OCI-LY7 (cell line): ENCODE results near the gene RAPGEF2. TPM values are rescaled to one million over a fixed set of nuclear protein-coding genes. Genes with fewer than 3 reads are reported as not detected.

Experiments used
- BruUV-seq: library from RNA; stranded (reverse); fragments of 400-500 nt; replicated peaks from 2 replicates; lab custom pipeline; 2021; lab: Mats Ljungman, UMichigan
- CTCF ChIA-PET: fragments of 300-600 bp; sonication (Branson Sonifier 250); formaldehyde crosslinking; loops from one replicate; lab custom pipeline; 2022; ENCODE audit warnings: antibody characterized with exemption; ENCODE audit not compliant: unreplicated experiment; lab: Charles Lee
- POLR2A ChIA-PET: fragments of 300-600 bp; sonication (Branson Sonifier 250); formaldehyde crosslinking; loops from one replicate; lab custom pipeline; 2022; ENCODE audit warnings: antibody characterized with exemption; lab: Charles Lee
- DNase-seq: peaks from one replicate; pipeline ENCODE4 v3.0.0-alpha.2; 2015; ENCODE audit warnings: low spot score
- H2AFZ ChIP-seq: fragments of 200-600 bp; sonication (generic), shearing (Covaris generic); 2 replicates; pipeline ENCODE4 v1.6.1; 2014; ENCODE audit warnings: mild to moderate bottlenecking, antibody characterized with exemption, low read length, moderate library complexity
- H3K27ac ChIP-seq: fragments of 200-600 bp; sonication (generic); 2 replicates; pipeline ENCODE4 v1.5.1; 2014; ENCODE audit warnings: mixed run types, low read depth, mild to moderate bottlenecking, moderate library complexity, low read length, inconsistent platforms; ENCODE audit not compliant: poor library complexity, severe bottlenecking
- H3K36me3 ChIP-seq: fragments of 200-600 bp; sonication (generic); 2 replicates; pipeline ENCODE4 v1.6.1; 2014; ENCODE audit warnings: mild to moderate bottlenecking, antibody characterized with exemption, low read length, moderate library complexity, mixed read lengths; ENCODE audit not compliant: insufficient read depth
- H3K4me1 ChIP-seq: fragments of 200-600 bp; sonication (generic); 2 replicates; pipeline ENCODE4 v1.5.1; 2014; ENCODE audit warnings: mild to moderate bottlenecking, low read length; ENCODE audit not compliant: insufficient read depth, poor library complexity, severe bottlenecking
- H3K4me2 ChIP-seq: fragments of 200-600 bp; sonication (generic); 2 replicates; pipeline ENCODE4 v1.6.1; 2014; ENCODE audit warnings: mild to moderate bottlenecking, low read length
- H3K4me3 ChIP-seq: fragments of 200-600 bp; sonication (generic); 2 replicates; pipeline ENCODE4 v1.5.1; 2014; ENCODE audit warnings: mild to moderate bottlenecking, low read depth, low read length; ENCODE audit not compliant: poor library complexity, severe bottlenecking
- H3K79me2 ChIP-seq: fragments of 200-600 bp; sonication (generic); 2 replicates; pipeline ENCODE4 v1.6.1; 2016; ENCODE audit warnings: low read depth, mild to moderate bottlenecking, low read length, moderate library complexity, mixed read lengths; ENCODE audit not compliant: insufficient read depth
- H3K9me2 ChIP-seq: fragments of 200-600 bp; sonication (generic); 2 replicates; pipeline ENCODE4 v1.6.1; 2016; ENCODE audit warnings: mild to moderate bottlenecking, low read length, mixed read lengths; ENCODE audit not compliant: insufficient read depth
- H3K9me3 ChIP-seq: fragments of 200-600 bp; sonication (generic); 2 replicates; pipeline ENCODE4 v1.6.1; 2014; ENCODE audit warnings: mild to moderate bottlenecking, mixed run types, low read length, mixed read lengths
- H4K20me1 ChIP-seq: fragments of 200-600 bp; sonication (generic); 2 replicates; pipeline ENCODE4 v1.6.1; 2014; ENCODE audit warnings: mild to moderate bottlenecking, antibody characterized with exemption, low read length, moderate library complexity, mixed read lengths; ENCODE audit not compliant: insufficient read depth
- EZH2phosphoT487 ChIP-seq: fragments of 200-600 bp; sonication (generic); IDR thresholded peaks from 2 replicates; pipeline ENCODE4 v1.6.1; 2018; ENCODE audit warnings: low read depth, borderline replicate concordance, mild to moderate bottlenecking, mixed run types, antibody characterized with exemption, low read length, moderate library complexity, mixed read lengths
- intact Hi-C: fragments of 100-400 bp; cut with micrococcal nuclease; formaldehyde crosslinking; loops from one replicate; pipeline ENCODE4 v1.10.0; 2022; ENCODE audit not compliant: unreplicated experiment
- total RNA-seq, 2 experiments: library from RNA; depleted of rRNA in 1 of 2; stranded (reverse); fragments of >200 nt in 1 of 2; shearing (Covaris generic) in 1 of 2; gene quantifications; 2 replicates each; pipeline ENCODE4 v1.2.3, GENCODE V29; 2014 to 2022
- TF ChIP-seq, protein P1 (sequence below): fragments of 200-600 bp; sonication (generic); conservative IDR thresholded peaks from 2 replicates; pipeline ENCODE4 v1.5.1; 2014; ENCODE audit warnings: mild to moderate bottlenecking, antibody characterized with exemption, low read length, moderate library complexity, mixed read lengths

The RAPGEF2 gene
- total RNA-seq, 2 experiments from 2014 or later, result 4.6 to 6.5 TPM

GRCh38 chr4:159204566-159204965 is 101.7 kb downstream of the RAPGEF2 start:
- H3K4me3 ChIP-seq, result no peak overlapping the region
- ChIA-PET CTCF (no interaction called here), POLR2A (interaction anchor here (0.6 kb wide), 1 partner anchor 569 kb away, joined by 3 read pairs; no protein-coding TSS in a partner anchor)
- intact Hi-C loops, result loop anchor here (5.0 to 10.0 kb wide), 2 partner anchors 472 to 940 kb away; no protein-coding TSS in a partner anchor
- no peak overlapping the region for H3K27ac ChIP-seq
- no peaks in the 10 kb centered on the region for H3K9me2 ChIP-seq
- no TSS peak for BruUV-seq
- H3K4me2 ChIP-seq, result no peak overlapping the region
- no peak overlapping the region for H2AFZ ChIP-seq
- no peaks in the 10 kb centered on the region for H4K20me1 ChIP-seq
- no peak for DNase-seq
- no peaks in the 10 kb centered on the region for H3K9me3 ChIP-seq
- no peaks in the 10 kb centered on the region for H3K36me3 ChIP-seq
- TF ChIP-seq EZH2phosphoT487, result no peak
- TF ChIP-seq, protein P1, sequence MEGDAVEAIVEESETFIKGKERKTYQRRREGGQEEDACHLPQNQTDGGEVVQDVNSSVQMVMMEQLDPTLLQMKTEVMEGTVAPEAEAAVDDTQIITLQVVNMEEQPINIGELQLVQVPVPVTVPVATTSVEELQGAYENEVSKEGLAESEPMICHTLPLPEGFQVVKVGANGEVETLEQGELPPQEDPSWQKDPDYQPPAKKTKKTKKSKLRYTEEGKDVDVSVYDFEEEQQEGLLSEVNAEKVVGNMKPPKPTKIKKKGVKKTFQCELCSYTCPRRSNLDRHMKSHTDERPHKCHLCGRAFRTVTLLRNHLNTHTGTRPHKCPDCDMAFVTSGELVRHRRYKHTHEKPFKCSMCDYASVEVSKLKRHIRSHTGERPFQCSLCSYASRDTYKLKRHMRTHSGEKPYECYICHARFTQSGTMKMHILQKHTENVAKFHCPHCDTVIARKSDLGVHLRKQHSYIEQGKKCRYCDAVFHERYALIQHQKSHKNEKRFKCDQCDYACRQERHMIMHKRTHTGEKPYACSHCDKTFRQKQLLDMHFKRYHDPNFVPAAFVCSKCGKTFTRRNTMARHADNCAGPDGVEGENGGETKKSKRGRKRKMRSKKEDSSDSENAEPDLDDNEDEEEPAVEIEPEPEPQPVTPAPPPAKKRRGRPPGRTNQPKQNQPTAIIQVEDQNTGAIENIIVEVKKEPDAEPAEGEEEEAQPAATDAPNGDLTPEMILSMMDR, result no peak
- no peaks in the 10 kb centered on the region for H3K79me2 ChIP-seq
- peaks cover 6% of the 10 kb centered on the region for H3K4me1 ChIP-seq

DNA sequence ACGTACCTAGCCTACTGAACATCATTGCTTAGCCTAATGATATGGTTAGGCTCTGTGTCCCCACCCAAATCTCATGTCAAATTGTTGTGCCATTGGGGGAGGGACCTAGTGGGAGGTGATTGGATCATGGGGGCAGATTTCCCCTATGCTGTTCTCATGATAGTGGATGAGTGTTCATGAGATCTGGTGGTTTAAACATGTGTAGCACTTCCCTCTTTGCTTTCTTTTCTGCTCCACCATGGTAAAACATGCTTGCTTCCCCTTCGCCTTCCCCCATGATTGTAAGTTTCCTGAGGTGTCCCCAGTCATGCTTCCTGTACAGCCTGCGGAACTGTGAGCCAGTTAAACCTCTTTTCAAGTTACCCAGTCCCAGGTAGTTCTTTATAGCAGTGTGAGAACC is 102.6 kb downstream of the RAPGEF2 start:
- POLR2A ChIA-PET, result no interaction called here
- Histone ChIP-seq H3K9me2 (no peaks in the 10 kb centered on the region), H3K4me2 (no peak overlapping the region), H3K4me1 (peaks cover 6% of the 10 kb centered on the region), H2AFZ (no peak overlapping the region), H3K9me3 (no peaks in the 10 kb centered on the region), H3K4me3 (no peak overlapping the region), H3K36me3 (no peaks in the 10 kb centered on the region), H4K20me1 (no peaks in the 10 kb centered on the region), H3K27ac (no peak overlapping the region), H3K79me2 (no peaks in the 10 kb centered on the region)
- intact Hi-C loops, result loop anchor here (10.0 kb wide), 1 partner anchor 941 kb away; no protein-coding TSS in a partner anchor
- DNase-seq, result no peak
- BruUV-seq, result no TSS peak
- TF ChIP-seq EZH2phosphoT487, result no peak
- TF ChIP-seq, protein P1, result no peak
- CTCF ChIA-PET, result no interaction called here

DNA sequence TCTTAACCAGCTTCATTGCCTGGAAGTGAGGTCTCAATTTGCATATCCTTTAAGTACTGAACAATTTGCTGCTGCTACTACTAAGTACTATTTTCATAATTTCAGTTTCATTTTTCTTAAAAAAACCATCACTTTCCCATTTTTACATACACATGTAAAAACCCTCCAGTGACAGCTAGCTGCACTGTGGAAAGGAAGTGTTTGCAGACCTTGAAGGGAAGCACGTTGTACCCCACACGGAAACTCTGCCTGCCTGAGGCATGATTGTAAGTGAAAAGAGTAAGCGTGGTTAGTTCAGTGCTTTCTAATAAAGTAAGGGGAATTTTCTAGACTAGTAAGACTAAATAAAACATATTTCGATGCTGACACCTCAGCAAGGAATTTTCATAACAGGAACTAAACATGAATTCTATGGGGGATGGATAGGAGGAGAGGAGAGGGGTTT is 103.6 kb downstream of the RAPGEF2 start:
- Histone ChIP-seq H3K79me2 (no peaks in the 10 kb centered on the region), H3K9me3 (no peaks in the 10 kb centered on the region), H4K20me1 (no peaks in the 10 kb centered on the region), H3K4me3 (no peak overlapping the region), H3K4me1 (peaks cover 6% of the 10 kb centered on the region), H3K9me2 (no peaks in the 10 kb centered on the region), H3K27ac (no peak overlapping the region), H3K4me2 (no peak overlapping the region), H2AFZ (no peak overlapping the region), H3K36me3 (no peaks in the 10 kb centered on the region)
- ChIA-PET CTCF (no interaction called here), POLR2A (interaction anchor here (0.6 to 0.7 kb wide), 2 partner anchors 450 to 494 kb away, joined by 3 read pairs; no protein-coding TSS in a partner anchor)
- DNase-seq, result no peak
- intact Hi-C loops, result loop anchor here (10.0 kb wide), 1 partner anchor 942 kb away; no protein-coding TSS in a partner anchor
- no TSS peak for BruUV-seq
- TF ChIP-seq, protein P1, result no peak
